K562 (cell line): Measurements from ENCODE around the gene N4BP3. TPM values are rescaled to one million over a fixed set of nuclear protein-coding genes. Genes with fewer than 3 reads are reported as not detected.

Source experiments
- COPS2 ChIP-seq: fragments of 450-650 bp; conservative IDR thresholded peaks from 2 replicates; pipeline ENCODE4 v1.6.1; 2016; ENCODE audit warnings: mild to moderate bottlenecking, moderate library complexity
- CREM ChIP-seq: IDR thresholded peaks from 2 replicates; pipeline ENCODE4 v1.6.1; 2014; ENCODE audit warnings: antibody characterized with exemption, low read depth
- DNMT1 ChIP-seq: fragments of 450-650 bp; IDR thresholded peaks from 2 replicates; pipeline ENCODE4 v1.6.1; 2016; ENCODE audit warnings: antibody characterized with exemption, mild to moderate bottlenecking
- GTF2E2 ChIP-seq: fragments of 200-800 bp; sonication (Bioruptor generic); IDR thresholded peaks from 2 replicates; pipeline ENCODE4 v1.6.1; 2016; ENCODE audit warnings: missing genetic modification characterization, missing compliant biosample characterization
- L3MBTL2 ChIP-seq: fragments of 450-650 bp; IDR thresholded peaks from 2 replicates; pipeline ENCODE4 v1.6.1; 2016; ENCODE audit warnings: mild to moderate bottlenecking, moderate library complexity
- LCOR ChIP-seq: sonication (generic); formaldehyde crosslinking; IDR thresholded peaks from 2 replicates; pipeline ENCODE4 v1.8.0; 2022; ENCODE audit warnings: mild to moderate bottlenecking, missing genetic modification reagents
- NR2C2 ChIP-seq, 2 experiments: fragments of 200-800 bp in 1 of 2; sonication (Bioruptor generic) in 1 of 2; sonication (generic) in 1 of 2; formaldehyde crosslinking in 1 of 2; IDR thresholded peaks; 2 replicates each; pipeline versions ENCODE4 v1.6.1 to v1.8.0; 2016 to 2022; ENCODE audit warnings: mild to moderate bottlenecking in 1 of 2, missing compliant biosample characterization in 1 of 2, missing genetic modification characterization in 1 of 2, missing genetic modification reagents in 1 of 2
- PML ChIP-seq: IDR thresholded peaks from 2 replicates; pipeline ENCODE4 v1.6.1; 2012; ENCODE audit warnings: low read length, inconsistent platforms
- POLR3A ChIP-seq: IDR thresholded peaks from 2 replicates; pipeline ENCODE4 v1.6.1; 2011; ENCODE audit warnings: borderline replicate concordance, mild to moderate bottlenecking, moderate library complexity; ENCODE audit not compliant: insufficient read length, insufficient read depth; ENCODE audit errors: extremely low read depth
- RBM39 ChIP-seq: fragments of 200-400 bp; formaldehyde crosslinking; optimal IDR thresholded peaks from 2 replicates; pipeline ENCODE3; 2018; ENCODE audit warnings: low read depth, low read length
- SOX6 ChIP-seq: fragments of 450-650 bp; IDR thresholded peaks from 2 replicates; pipeline ENCODE4 v1.6.1; 2014; ENCODE audit warnings: mild to moderate bottlenecking
- SP2 ChIP-seq: IDR thresholded peaks from 2 replicates; pipeline ENCODE4 v1.6.1; 2011; ENCODE audit warnings: mild to moderate bottlenecking, low read depth, low read length, moderate library complexity; ENCODE audit not compliant: poor library complexity, severe bottlenecking; ENCODE audit errors: extremely low read depth
- ZNF134 ChIP-seq: fragments of 250-450 bp; sonication (Bioruptor Pico); conservative IDR thresholded peaks from 2 replicates; pipeline ENCODE4 v1.4.0; 2020
- ZNF165 ChIP-seq: fragments of 250-450 bp; sonication (Bioruptor Pico); IDR thresholded peaks from 2 replicates; pipeline ENCODE4 v1.4.0; 2020; ENCODE audit warnings: borderline replicate concordance
- ZNF583 ChIP-seq: fragments of 250-450 bp; sonication (Bioruptor Pico); IDR thresholded peaks from 2 replicates; pipeline ENCODE4 v1.4.0; 2020
- ZNF764 ChIP-seq: fragments of 250-450 bp; sonication (Bioruptor Pico); IDR thresholded peaks from 2 replicates; pipeline ENCODE4 v1.4.0; 2020; ENCODE audit warnings: low read depth, mild to moderate bottlenecking, moderate library complexity
- ZSCAN32 ChIP-seq: fragments of 450-650 bp; formaldehyde crosslinking; IDR thresholded peaks from 2 replicates; pipeline ENCODE4 v1.4.0; 2020; ENCODE audit warnings: mild to moderate bottlenecking, moderate library complexity
- polyA plus RNA-seq, 8 experiments: library from polyadenylated mRNA; depleted of rRNA in 4 of 8; stranded (reverse) in 5 of 8; unstranded in 3 of 8; fragments of >200 nt; fragmentation: Nextera tagmentation in 2 of 8; fragmentation: Illumina TruSeq in 1 of 8; extraction: Ambion mirVana in 2 of 8; extraction: Trizol in 1 of 8; gene quantifications; 2 replicates each; pipeline versions ENCODE4 v1.2.1 to v1.2.3, GENCODE V29; 2011 to 2014; ENCODE audit warnings: inconsistent platforms in 1 of 8, missing spikeins in 1 of 8
- total RNA-seq, 7 experiments: library from RNA; depleted of rRNA in 6 of 7; stranded (reverse); fragments of >200 nt in 6 of 7; fragmentation: Illumina TruSeq in 2 of 7; extraction: Trizol in 2 of 7; gene quantifications; 2 replicates each; pipeline versions ENCODE4 v1.2.1 to v1.2.3, GENCODE V29; 2011 to 2021; ENCODE audit warnings: low replicate concordance in 1 of 7
- TF ChIP-seq, protein P1 (sequence below): fragments of 150-350 bp; IDR thresholded peaks from 2 replicates; pipeline ENCODE4 v1.6.1; 2014; ENCODE audit warnings: low read depth, mild to moderate bottlenecking, low read length, borderline replicate concordance
- TF ChIP-seq, protein P2 (sequence below): fragments of 450-650 bp; IDR thresholded peaks from 2 replicates; pipeline ENCODE4 v1.6.1; 2016
- TF ChIP-seq, protein P3 (sequence below): fragments of 250-450 bp; sonication (Bioruptor Pico); IDR thresholded peaks from 2 replicates; pipeline ENCODE4 v1.4.0; 2020; ENCODE audit warnings: mild to moderate bottlenecking, moderate library complexity
- TF ChIP-seq, protein P4 (sequence below): fragments of 450-650 bp; conservative IDR thresholded peaks from 2 replicates; pipeline ENCODE4 v1.6.1; 2016; ENCODE audit warnings: missing genetic modification characterization, low read depth, mild to moderate bottlenecking, control low read depth, missing compliant biosample characterization

N4BP3 gene
- total and polyA plus RNA-seq, 9 of the 15 experiments (the other 6 are each of a cell fraction or from before 2014, with no cell fraction given): 0.06 to 7.0 (median 2.4) TPM

DNA sequence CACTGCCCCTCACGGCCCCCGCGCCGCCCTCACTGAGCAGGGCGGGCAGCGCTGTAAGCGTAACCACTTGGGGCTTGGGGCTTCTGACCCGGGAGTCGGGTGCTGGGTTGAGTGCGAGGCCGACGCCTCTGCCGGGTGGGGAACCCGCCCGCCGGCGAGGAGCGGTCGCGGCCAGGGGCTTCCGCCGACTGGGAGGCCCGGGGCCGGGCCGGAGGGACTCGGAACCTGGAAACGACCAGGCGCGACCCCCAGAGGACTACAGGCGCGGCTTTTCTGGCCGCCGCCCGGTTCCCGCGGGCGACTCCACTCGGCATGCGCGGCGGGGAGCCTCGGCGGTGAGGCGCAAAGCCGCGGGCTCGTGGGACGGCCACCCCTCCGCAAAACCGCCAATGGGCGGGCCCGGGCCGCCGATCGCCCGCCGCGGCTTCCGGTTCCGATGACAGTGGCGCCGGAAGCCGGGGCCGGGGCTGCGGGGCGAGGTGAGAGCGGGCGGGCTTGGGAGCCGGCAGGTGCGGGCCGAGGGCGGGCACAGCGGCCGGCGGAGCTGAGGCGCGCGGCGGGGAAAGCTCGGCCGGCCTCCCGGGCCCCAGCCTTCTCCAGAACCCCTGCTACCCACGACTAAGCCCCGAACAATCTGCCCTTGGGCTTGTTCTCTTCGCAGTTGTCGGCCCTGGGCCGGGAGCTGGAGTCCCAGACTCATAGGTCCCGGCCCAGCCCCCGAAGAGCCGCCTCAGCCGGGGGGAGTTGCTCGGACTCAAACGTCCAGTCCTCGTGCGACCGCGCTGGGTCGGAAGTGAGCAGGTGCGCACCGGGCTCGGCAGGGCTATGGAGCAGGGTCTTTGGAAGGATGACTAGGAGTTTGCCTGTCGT, 17.5 kb downstream of the N4BP3 start, which contains the start of gene RMND5B (continued):
- TF ChIP-seq, protein P1, sequence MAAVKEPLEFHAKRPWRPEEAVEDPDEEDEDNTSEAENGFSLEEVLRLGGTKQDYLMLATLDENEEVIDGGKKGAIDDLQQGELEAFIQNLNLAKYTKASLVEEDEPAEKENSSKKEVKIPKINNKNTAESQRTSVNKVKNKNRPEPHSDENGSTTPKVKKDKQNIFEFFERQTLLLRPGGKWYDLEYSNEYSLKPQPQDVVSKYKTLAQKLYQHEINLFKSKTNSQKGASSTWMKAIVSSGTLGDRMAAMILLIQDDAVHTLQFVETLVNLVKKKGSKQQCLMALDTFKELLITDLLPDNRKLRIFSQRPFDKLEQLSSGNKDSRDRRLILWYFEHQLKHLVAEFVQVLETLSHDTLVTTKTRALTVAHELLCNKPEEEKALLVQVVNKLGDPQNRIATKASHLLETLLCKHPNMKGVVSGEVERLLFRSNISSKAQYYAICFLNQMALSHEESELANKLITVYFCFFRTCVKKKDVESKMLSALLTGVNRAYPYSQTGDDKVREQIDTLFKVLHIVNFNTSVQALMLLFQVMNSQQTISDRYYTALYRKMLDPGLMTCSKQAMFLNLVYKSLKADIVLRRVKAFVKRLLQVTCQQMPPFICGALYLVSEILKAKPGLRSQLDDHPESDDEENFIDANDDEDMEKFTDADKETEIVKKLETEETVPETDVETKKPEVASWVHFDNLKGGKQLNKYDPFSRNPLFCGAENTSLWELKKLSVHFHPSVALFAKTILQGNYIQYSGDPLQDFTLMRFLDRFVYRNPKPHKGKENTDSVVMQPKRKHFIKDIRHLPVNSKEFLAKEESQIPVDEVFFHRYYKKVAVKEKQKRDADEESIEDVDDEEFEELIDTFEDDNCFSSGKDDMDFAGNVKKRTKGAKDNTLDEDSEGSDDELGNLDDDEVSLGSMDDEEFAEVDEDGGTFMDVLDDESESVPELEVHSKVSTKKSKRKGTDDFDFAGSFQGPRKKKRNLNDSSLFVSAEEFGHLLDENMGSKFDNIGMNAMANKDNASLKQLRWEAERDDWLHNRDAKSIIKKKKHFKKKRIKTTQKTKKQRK: no peak
- TF ChIP-seq DNMT1: no peak
- no peak for TF ChIP-seq LCOR (CRISPR knock-in tag)
- TF ChIP-seq ZNF583 (CRISPR knock-in tag): no peak
- no peak for TF ChIP-seq SP2
- TF ChIP-seq RBM39: no peak
- no peak for TF ChIP-seq COPS2
- peak; percentile 59; the same call in 1 of the 2 replicates for TF ChIP-seq SOX6
- peak; percentile 94 for TF ChIP-seq GTF2E2
- TF ChIP-seq, protein P2, sequence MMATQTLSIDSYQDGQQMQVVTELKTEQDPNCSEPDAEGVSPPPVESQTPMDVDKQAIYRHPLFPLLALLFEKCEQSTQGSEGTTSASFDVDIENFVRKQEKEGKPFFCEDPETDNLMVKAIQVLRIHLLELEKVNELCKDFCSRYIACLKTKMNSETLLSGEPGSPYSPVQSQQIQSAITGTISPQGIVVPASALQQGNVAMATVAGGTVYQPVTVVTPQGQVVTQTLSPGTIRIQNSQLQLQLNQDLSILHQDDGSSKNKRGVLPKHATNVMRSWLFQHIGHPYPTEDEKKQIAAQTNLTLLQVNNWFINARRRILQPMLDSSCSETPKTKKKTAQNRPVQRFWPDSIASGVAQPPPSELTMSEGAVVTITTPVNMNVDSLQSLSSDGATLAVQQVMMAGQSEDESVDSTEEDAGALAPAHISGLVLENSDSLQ: no peak
- peak; percentile 91 for TF ChIP-seq L3MBTL2
- no peak for TF ChIP-seq NR2C2 (CRISPR knock-in tag; IDR thresholded peaks at IDR 0.05)
- peak; percentile 78 for TF ChIP-seq NR2C2 (tag; IDR thresholded peaks at IDR 0.05)
- peak; percentile 81 for TF ChIP-seq CREM
- no peak for TF ChIP-seq POLR3A
- TF ChIP-seq, protein P3, sequence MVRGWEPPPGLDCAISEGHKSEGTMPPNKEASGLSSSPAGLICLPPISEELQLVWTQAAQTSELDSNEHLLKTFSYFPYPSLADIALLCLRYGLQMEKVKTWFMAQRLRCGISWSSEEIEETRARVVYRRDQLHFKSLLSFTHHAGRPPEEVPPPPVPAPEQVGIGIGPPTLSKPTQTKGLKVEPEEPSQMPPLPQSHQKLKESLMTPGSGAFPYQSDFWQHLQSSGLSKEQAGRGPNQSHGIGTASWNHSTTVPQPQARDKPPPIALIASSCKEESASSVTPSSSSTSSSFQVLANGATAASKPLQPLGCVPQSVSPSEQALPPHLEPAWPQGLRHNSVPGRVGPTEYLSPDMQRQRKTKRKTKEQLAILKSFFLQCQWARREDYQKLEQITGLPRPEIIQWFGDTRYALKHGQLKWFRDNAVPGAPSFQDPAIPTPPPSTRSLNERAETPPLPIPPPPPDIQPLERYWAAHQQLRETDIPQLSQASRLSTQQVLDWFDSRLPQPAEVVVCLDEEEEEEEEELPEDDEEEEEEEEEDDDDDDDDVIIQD: no peak
- no peak for TF ChIP-seq ZNF134 (CRISPR knock-in tag)
- no peak for TF ChIP-seq PML
- TF ChIP-seq ZNF764 (CRISPR knock-in tag): peak; percentile 49; the same call in 1 of the 2 replicates
- no peak for TF ChIP-seq ZNF165 (CRISPR knock-in tag)
- TF ChIP-seq, protein P4, sequence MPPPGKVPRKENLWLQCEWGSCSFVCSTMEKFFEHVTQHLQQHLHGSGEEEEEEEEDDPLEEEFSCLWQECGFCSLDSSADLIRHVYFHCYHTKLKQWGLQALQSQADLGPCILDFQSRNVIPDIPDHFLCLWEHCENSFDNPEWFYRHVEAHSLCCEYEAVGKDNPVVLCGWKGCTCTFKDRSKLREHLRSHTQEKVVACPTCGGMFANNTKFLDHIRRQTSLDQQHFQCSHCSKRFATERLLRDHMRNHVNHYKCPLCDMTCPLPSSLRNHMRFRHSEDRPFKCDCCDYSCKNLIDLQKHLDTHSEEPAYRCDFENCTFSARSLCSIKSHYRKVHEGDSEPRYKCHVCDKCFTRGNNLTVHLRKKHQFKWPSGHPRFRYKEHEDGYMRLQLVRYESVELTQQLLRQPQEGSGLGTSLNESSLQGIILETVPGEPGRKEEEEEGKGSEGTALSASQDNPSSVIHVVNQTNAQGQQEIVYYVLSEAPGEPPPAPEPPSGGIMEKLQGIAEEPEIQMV (tag): no peak
- TF ChIP-seq ZSCAN32 (CRISPR knock-in tag): no peak
